Ishikawa (cell line): Measurements from ENCODE around the gene TNS3.

Experiments used
- EP300 ChIP-seq: IDR thresholded peaks from 2 replicates; pipeline ENCODE4 v1.6.1; 2012; ENCODE audit warnings: borderline replicate concordance
- RAD21 ChIP-seq: IDR thresholded peaks from 2 replicates; pipeline ENCODE4 v1.6.1; 2012; ENCODE audit warnings: low read depth
- TAF1 ChIP-seq: IDR thresholded peaks from 2 replicates; pipeline ENCODE4 v1.6.1; 2012; ENCODE audit warnings: low read depth, mild to moderate bottlenecking
- TCF12 ChIP-seq: IDR thresholded peaks from 2 replicates; pipeline ENCODE4 v1.6.1; 2012; ENCODE audit warnings: low read depth
- YY1 ChIP-seq: IDR thresholded peaks from 2 replicates; pipeline ENCODE4 v1.6.1; 2012; ENCODE audit warnings: low read depth
- TF ChIP-seq, protein P1 (sequence below): IDR thresholded peaks from 2 replicates; pipeline ENCODE4 v1.6.1; 2012

DNA sequence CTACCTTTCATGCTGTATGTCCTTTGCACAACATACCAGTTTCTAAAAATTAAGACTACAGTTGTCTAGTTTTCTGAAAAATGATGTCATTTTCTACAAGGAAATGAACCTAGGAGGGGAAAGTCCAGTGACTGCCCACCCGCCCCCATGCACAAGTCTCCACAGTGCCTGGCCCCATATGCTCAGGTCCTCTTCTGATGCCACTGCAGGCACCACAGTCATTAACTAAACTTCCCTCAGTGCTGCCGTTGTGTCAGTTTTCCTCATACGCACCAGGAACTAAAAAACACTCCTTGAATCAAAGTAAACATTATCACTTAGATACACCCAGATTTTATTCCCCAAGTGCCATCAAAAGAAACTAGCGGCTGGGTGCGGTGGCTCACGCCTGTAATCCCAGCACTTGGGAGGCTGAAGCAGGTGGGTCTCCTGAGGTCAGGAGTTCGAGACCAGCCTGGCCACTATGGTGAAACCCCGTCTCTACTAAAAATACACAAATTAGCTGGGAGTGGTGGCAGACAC is 6.9 kb upstream of the TNS3 start:
- TF ChIP-seq TAF1 = no peak
- TF ChIP-seq RAD21 = no peak
- TF ChIP-seq YY1 = no peak
- TF ChIP-seq EP300 = no peak
- TF ChIP-seq, protein P1, sequence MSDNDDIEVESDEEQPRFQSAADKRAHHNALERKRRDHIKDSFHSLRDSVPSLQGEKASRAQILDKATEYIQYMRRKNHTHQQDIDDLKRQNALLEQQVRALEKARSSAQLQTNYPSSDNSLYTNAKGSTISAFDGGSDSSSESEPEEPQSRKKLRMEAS = no peak
- TF ChIP-seq TCF12 = no peak
